ENCODE data around the gene CAPG.

The CAPG gene

GRCh38 chr2:85422072-85422457 lies 11.9 kb upstream of the CAPG start:
- peak overlapping the region; percentile 40 for H3K9ac ChIP-seq (ENCODE audit: low read depth, low read length, poor library complexity, severe bottlenecking)
- TF ChIP-seq EZH2phosphoT487 (IDR thresholded peaks at IDR 0.05; ENCODE audit: borderline replicate concordance) = no peak
- TF ChIP-seq CTCF (conservative IDR thresholded peaks at IDR 0.05; ENCODE audit: low read length) = no peak
- H3K9me2 ChIP-seq (replicated peaks; ENCODE audit: low read depth, low read length) = no peaks in the 10 kb centered on the region
- H3K27me3 ChIP-seq (ENCODE audit: insufficient read depth, low read length, poor library complexity, severe bottlenecking) = no peaks in the 10 kb centered on the region
- peaks cover 8% of the 10 kb centered on the region; the same call in 1 of the 2 replicates for H3K79me2 ChIP-seq (ENCODE audit: insufficient read depth, low read length)
- H4K20me1 ChIP-seq (ENCODE audit: insufficient read depth, low read length, poor library complexity, severe bottlenecking) = no peaks in the 10 kb centered on the region
- H3K4me3 ChIP-seq (ENCODE audit: low read length, poor library complexity, severe bottlenecking) = no peak overlapping the region
- H3K4me2 ChIP-seq (ENCODE audit: low read depth, low read length, poor library complexity, severe bottlenecking) = no peak overlapping the region
- H3F3A ChIP-seq (ENCODE audit: low read depth) = no peaks in the 10 kb centered on the region
- no peak overlapping the region for H2AFZ ChIP-seq (ENCODE audit: low read length)
- no peaks in the 10 kb centered on the region for H3K9me3 ChIP-seq (ENCODE audit: insufficient read depth, low read depth, low read length)
- H3K36me3 ChIP-seq (ENCODE audit: insufficient read depth, low read length) = no peaks in the 10 kb centered on the region
- H3K4me1 ChIP-seq (ENCODE audit: insufficient read depth, low read length, poor library complexity, severe bottlenecking) = peaks cover 40% of the 10 kb centered on the region

GRCh38 chr2:85421260-85422071 lies 11.3 kb upstream of the CAPG start:
- Histone ChIP-seq H3K9me2 (replicated peaks; ENCODE audit: low read depth, low read length) (no peaks in the 10 kb centered on the region), H3K9me3 (ENCODE audit: insufficient read depth, low read depth, low read length) (no peaks in the 10 kb centered on the region), H4K20me1 (ENCODE audit: insufficient read depth, low read length, poor library complexity, severe bottlenecking) (no peaks in the 10 kb centered on the region), H3K4me3 (ENCODE audit: low read length, poor library complexity, severe bottlenecking) (no peak overlapping the region), H3F3A (ENCODE audit: low read depth) (no peaks in the 10 kb centered on the region), H3K79me2 (ENCODE audit: insufficient read depth, low read length) (peaks cover 8% of the 10 kb centered on the region; the same call in 1 of the 2 replicates), H3K4me2 (ENCODE audit: low read depth, low read length, poor library complexity, severe bottlenecking) (peak overlapping the region; percentile 71), H3K9ac (ENCODE audit: low read depth, low read length, poor library complexity, severe bottlenecking) (peak overlapping the region; percentile 40), H3K27me3 (ENCODE audit: insufficient read depth, low read length, poor library complexity, severe bottlenecking) (no peaks in the 10 kb centered on the region), H3K4me1 (ENCODE audit: insufficient read depth, low read length, poor library complexity, severe bottlenecking) (peaks cover 40% of the 10 kb centered on the region), H3K36me3 (ENCODE audit: insufficient read depth, low read length) (no peaks in the 10 kb centered on the region), H2AFZ (ENCODE audit: low read length) (peak overlapping the region; percentile 89)
- no peak for TF ChIP-seq CTCF (conservative IDR thresholded peaks at IDR 0.05; ENCODE audit: low read length)
- no peak for TF ChIP-seq EZH2phosphoT487 (IDR thresholded peaks at IDR 0.05; ENCODE audit: borderline replicate concordance)

DNA sequence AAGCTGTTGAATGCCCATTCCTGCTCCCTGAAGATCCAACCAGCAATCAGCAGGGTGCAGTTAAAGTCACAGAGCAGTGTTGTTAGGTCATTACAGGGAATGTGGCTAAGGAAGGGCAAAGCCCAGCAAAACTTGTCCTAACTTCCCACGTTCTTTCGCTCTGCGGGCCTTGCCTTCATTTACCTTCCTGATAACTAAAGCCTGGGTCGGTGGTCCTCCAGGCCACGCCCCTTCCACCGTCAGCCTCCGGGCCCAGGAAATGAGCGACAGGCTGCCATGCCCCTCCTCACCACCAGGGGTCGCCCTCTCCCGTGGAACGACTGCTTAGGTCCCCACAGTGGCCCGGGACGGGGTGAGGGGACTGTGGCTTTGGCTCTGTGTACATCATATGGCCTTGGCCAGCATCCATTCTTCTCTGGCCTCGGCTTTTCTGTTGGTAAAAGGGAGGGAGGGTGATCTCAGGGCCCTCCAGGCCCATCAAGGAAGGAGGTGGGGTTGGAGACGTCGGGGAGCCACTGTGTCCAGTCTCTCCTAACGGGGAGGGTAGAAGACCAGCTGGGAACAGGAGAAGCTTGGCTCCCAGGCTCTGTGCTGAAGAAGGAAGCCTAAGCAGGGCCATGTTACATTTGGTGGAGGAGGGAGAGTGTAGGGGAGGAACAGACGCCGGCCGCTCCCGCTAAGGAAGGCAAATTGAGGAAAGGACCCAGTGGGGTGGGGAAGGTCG lies 10.5 kb upstream of the CAPG start:
- Histone ChIP-seq H3K4me1 (ENCODE audit: insufficient read depth, low read length, poor library complexity, severe bottlenecking) (peaks cover 40% of the 10 kb centered on the region), H3K4me2 (ENCODE audit: low read depth, low read length, poor library complexity, severe bottlenecking) (peak overlapping the region; percentile 71), H3K4me3 (ENCODE audit: low read length, poor library complexity, severe bottlenecking) (peak overlapping the region; percentile 65), H3K9me2 (replicated peaks; ENCODE audit: low read depth, low read length) (no peaks in the 10 kb centered on the region), H2AFZ (ENCODE audit: low read length) (peak overlapping the region; percentile 89), H3K79me2 (ENCODE audit: insufficient read depth, low read length) (peaks cover 8% of the 10 kb centered on the region; the same call in 1 of the 2 replicates), H3K9me3 (ENCODE audit: insufficient read depth, low read depth, low read length) (no peaks in the 10 kb centered on the region), H3K9ac (ENCODE audit: low read depth, low read length, poor library complexity, severe bottlenecking) (peak overlapping the region; percentile 55), H4K20me1 (ENCODE audit: insufficient read depth, low read length, poor library complexity, severe bottlenecking) (no peaks in the 10 kb centered on the region), H3F3A (ENCODE audit: low read depth) (no peaks in the 10 kb centered on the region), H3K36me3 (ENCODE audit: insufficient read depth, low read length) (no peaks in the 10 kb centered on the region), H3K27me3 (ENCODE audit: insufficient read depth, low read length, poor library complexity, severe bottlenecking) (no peaks in the 10 kb centered on the region)
- TF ChIP-seq CTCF (conservative IDR thresholded peaks at IDR 0.05; ENCODE audit: low read length) (peak; percentile 99), EZH2phosphoT487 (IDR thresholded peaks at IDR 0.05; ENCODE audit: borderline replicate concordance) (no peak)

Measured in Loucy (cell line).